SK-N-SH (cell line): ENCODE measurements around the gene KLHL22. TPM values are rescaled to one million over a fixed set of nuclear protein-coding genes. Genes with fewer than 3 reads are reported as not detected.

ENCODE experiments used
- CTCF ChIA-PET: fragments of 300-600, 350-600 bp; formaldehyde crosslinking; extraction: SDS; loops from one replicate; lab custom pipeline; 2021; lab: Yijun Ruan, JAX
- POLR2A ChIA-PET: fragments of 350-600 bp; sonication (Branson Sonifier 250); formaldehyde crosslinking; extraction: SDS; loops from one replicate; lab custom pipeline; 2020; ENCODE audit warnings: antibody characterized with exemption, inconsistent platforms; lab: Yijun Ruan, JAX
- DNase-seq: peaks from one replicate; pipeline ENCODE4 v3.0.0; 2012
- H2AFZ ChIP-seq: fragments of 200-600 bp; sonication (generic); 2 replicates; pipeline ENCODE4 v1.8.1; 2016; ENCODE audit warnings: antibody characterized with exemption, mild to moderate bottlenecking, low read depth
- H3F3A ChIP-seq: fragments of 200-600 bp; sonication (generic); replicated peaks from 2 replicates; pipeline ENCODE3; 2016; ENCODE audit warnings: antibody characterized with exemption, mild to moderate bottlenecking; ENCODE audit not compliant: insufficient read depth
- H3K27ac ChIP-seq, 2 experiments: fragments of 200-500 bp in 1 of 2; fragments of 200-600 bp in 1 of 2; sonication (Bioruptor generic) in 1 of 2; sonication (generic), shearing (Covaris generic) in 1 of 2; 2 replicates each; pipeline versions ENCODE4 v1.5.1 to v1.6.1; 2014 to 2016; ENCODE audit warnings: low read depth in 2 of 2, inconsistent platforms in 1 of 2, low read length in 1 of 2, mild to moderate bottlenecking in 1 of 2, mixed read lengths in 1 of 2
- H3K27me3 ChIP-seq: fragments of 200-600 bp; sonication (generic), shearing (Covaris generic); 2 replicates; pipeline ENCODE4 v1.6.1; 2016; ENCODE audit warnings: mixed run types; ENCODE audit not compliant: insufficient read depth
- H3K36me3 ChIP-seq, 2 experiments: fragments of 200-500 bp in 1 of 2; fragments of 200-600 bp in 1 of 2; sonication (Bioruptor generic) in 1 of 2; sonication (generic) in 1 of 2; replicated peaks in 1 of 2; 2 replicates each; pipeline versions ENCODE3 to v1.5.1; 2014 to 2016; ENCODE audit warnings: low read length in 1 of 2, mild to moderate bottlenecking in 1 of 2; ENCODE audit not compliant: insufficient read depth in 2 of 2, control insufficient read depth in 1 of 2
- H3K4me1 ChIP-seq, 2 experiments: fragments of 200-500 bp in 1 of 2; fragments of 200-600 bp in 1 of 2; sonication (Bioruptor generic) in 1 of 2; sonication (generic), shearing (Covaris generic) in 1 of 2; 2 replicates each; pipeline versions ENCODE4 v1.5.1 to v1.6.1; 2014 to 2016; ENCODE audit warnings: low read depth in 1 of 2, low read length in 1 of 2, mixed run types in 1 of 2; ENCODE audit not compliant: insufficient read depth in 2 of 2, control insufficient read depth in 1 of 2
- H3K4me2 ChIP-seq: fragments of 200-600 bp; sonication (generic), shearing (Covaris generic); 2 replicates; pipeline ENCODE4 v1.6.1; 2017; ENCODE audit warnings: mixed run types
- H3K4me3 ChIP-seq, 2 experiments: fragments of 200-500 bp in 1 of 2; fragments of 200-600 bp in 1 of 2; sonication (Bioruptor generic) in 1 of 2; sonication (generic), shearing (Covaris generic) in 1 of 2; 2 replicates each; pipeline versions ENCODE4 v1.5.1 to v1.8.1; 2014 to 2016; ENCODE audit warnings: low read depth in 2 of 2, inconsistent platforms in 1 of 2, low read length in 1 of 2, mild to moderate bottlenecking in 1 of 2, mixed read lengths in 1 of 2, moderate library complexity in 1 of 2
- H3K79me2 ChIP-seq: fragments of 200-600 bp; sonication (generic); 2 replicates; pipeline ENCODE4 v1.8.1; 2017; ENCODE audit warnings: mild to moderate bottlenecking; ENCODE audit not compliant: insufficient read depth
- H3K9ac ChIP-seq: fragments of 200-600 bp; sonication (generic); 2 replicates; pipeline ENCODE4 v1.6.1; 2017; ENCODE audit warnings: mixed run types
- H3K9me2 ChIP-seq: fragments of 200-600 bp; sonication (generic); 2 replicates; pipeline ENCODE4 v1.6.1; 2017; ENCODE audit warnings: mixed run types
- H3K9me3 ChIP-seq: fragments of 200-600 bp; sonication (generic); 2 replicates; pipeline ENCODE4 v1.6.1; 2017; ENCODE audit warnings: mixed run types, mild to moderate bottlenecking, moderate library complexity
- H4K20me1 ChIP-seq: fragments of 200-600 bp; sonication (generic); 2 replicates; pipeline ENCODE4 v1.6.1; 2017; ENCODE audit warnings: mild to moderate bottlenecking, mixed run types; ENCODE audit not compliant: insufficient read depth
- CTCF ChIP-seq: fragments of 200-600 bp; sonication (generic); IDR thresholded peaks from 2 replicates; pipeline ENCODE4 v1.6.1; 2017; ENCODE audit warnings: antibody characterized with exemption, mild to moderate bottlenecking, moderate library complexity
- EZH2phosphoT487 ChIP-seq: fragments of 200-600 bp; sonication (generic); IDR thresholded peaks from 2 replicates; pipeline ENCODE4 v1.6.1; 2017; ENCODE audit warnings: low read depth, mixed run types, mild to moderate bottlenecking, antibody characterized with exemption, moderate library complexity, borderline replicate concordance
- JUND ChIP-seq: IDR thresholded peaks from 2 replicates; pipeline ENCODE4 v1.4.0; 2012
- MEF2A ChIP-seq: IDR thresholded peaks from 2 replicates; pipeline ENCODE4 v1.4.0; 2012; ENCODE audit warnings: low read depth, borderline replicate concordance
- NFIC ChIP-seq: IDR thresholded peaks from 2 replicates; pipeline ENCODE4 v1.4.0; 2012; ENCODE audit warnings: borderline replicate concordance
- PBX3 ChIP-seq: IDR thresholded peaks from 2 replicates; pipeline ENCODE4; 2012
- SIN3A ChIP-seq: IDR thresholded peaks from 2 replicates; pipeline ENCODE4 v1.6.1; 2012; ENCODE audit warnings: low read depth, mild to moderate bottlenecking, low read length, moderate library complexity, borderline replicate concordance
- TAF1 ChIP-seq: IDR thresholded peaks from 2 replicates; pipeline ENCODE4 v1.6.1; 2012; ENCODE audit warnings: low read depth, mild to moderate bottlenecking, low read length, moderate library complexity, borderline replicate concordance
- TCF12 ChIP-seq: IDR thresholded peaks from 2 replicates; pipeline ENCODE4 v1.4.0; 2012
- TEAD4 ChIP-seq: IDR thresholded peaks from 2 replicates; pipeline ENCODE4 v1.4.0; 2012; ENCODE audit warnings: mild to moderate bottlenecking, borderline replicate concordance; ENCODE audit not compliant: insufficient read depth
- ZBTB33 ChIP-seq: IDR thresholded peaks from 2 replicates; pipeline ENCODE4 v1.4.0; 2012; ENCODE audit warnings: low read depth, borderline replicate concordance
- WGBS: methylation state at CpG from one replicate; pipeline ENCODE4 v1.1.6; 2017; ENCODE audit warnings: low lambda C conversion rate; 5-methylcytosine and 5-hydroxymethylcytosine counted together
- polyA plus RNA-seq, 3 experiments: library from polyadenylated mRNA; depleted of rRNA; stranded (reverse); fragments of >200 nt; gene quantifications; 2 replicates each; pipeline ENCODE4 v1.2.3, GENCODE V29; 2012
- TF ChIP-seq, protein P1 (sequence below): fragments of 150-350 bp; IDR thresholded peaks from 2 replicates; pipeline ENCODE4 v1.6.1; 2016; ENCODE audit warnings: mild to moderate bottlenecking, low read depth, low read length

The KLHL22 gene
- polyA plus RNA-seq, 1 of the 3 experiments (the other 2 are of a cell fraction), result 26.5 TPM

DNA sequence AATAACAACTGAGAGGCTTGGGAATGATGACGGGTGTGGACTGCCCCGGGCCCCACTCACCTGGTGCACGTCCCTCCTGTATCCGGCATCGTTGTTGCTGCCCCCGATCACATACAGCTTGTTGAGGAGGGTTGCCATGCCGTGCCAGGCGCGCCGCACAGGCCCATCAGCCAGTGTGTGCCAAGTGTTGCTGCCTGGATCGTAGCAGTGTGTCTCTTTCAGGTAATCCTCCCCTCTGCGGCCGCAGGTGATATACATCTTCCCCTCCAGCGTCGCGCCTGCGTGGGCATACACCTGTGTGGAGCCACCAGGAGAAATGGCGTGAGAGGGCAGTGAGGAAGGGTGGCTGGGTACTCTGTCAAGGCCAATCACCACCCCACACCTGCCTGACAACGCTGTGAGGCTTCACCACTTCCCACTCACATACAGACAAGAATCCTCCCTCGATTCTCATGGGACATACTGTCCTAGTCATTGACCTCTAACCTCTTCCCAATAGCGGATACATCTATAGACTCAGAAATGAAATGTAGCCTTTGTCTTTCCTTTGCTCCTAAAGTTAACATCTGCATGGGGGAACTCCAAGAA lies 49.1 kb downstream of the KLHL22 start:
- Histone ChIP-seq H3K4me2 (no peak overlapping the region), H3K9me2 (no peaks in the 10 kb centered on the region), H3K9ac (no peak overlapping the region), H3K36me3 (peaks cover 13 to 14% of the 10 kb centered on the region in 2 experiments), H3K27ac (no peak overlapping the region), H3F3A (peaks cover 7% of the 10 kb centered on the region), H3K9me3 (no peaks in the 10 kb centered on the region), H3K4me3 (no peak overlapping the region), H3K4me1 (no peaks in the 10 kb centered on the region; a peak in 1 of 4 replicates), H3K27me3 (no peaks in the 10 kb centered on the region), H4K20me1 (no peaks in the 10 kb centered on the region), H3K79me2 (no peaks in the 10 kb centered on the region), H2AFZ (no peak overlapping the region)
- DNase-seq, result no peak
- WGBS, result 94% methylated on average over 15 of the region's 21 CpGs
- ChIA-PET POLR2A (no interaction called here), CTCF (interaction anchor here (1.0 kb wide), 1 partner anchor 10 kb away, joined by 3 read pairs; no protein-coding TSS in a partner anchor)
- no peak for TF ChIP-seq EZH2phosphoT487
- no peak for TF ChIP-seq SIN3A
- no peak for TF ChIP-seq NFIC
- no peak for TF ChIP-seq MEF2A
- no peak for TF ChIP-seq TEAD4
- no peak for TF ChIP-seq TAF1
- TF ChIP-seq, protein P1, sequence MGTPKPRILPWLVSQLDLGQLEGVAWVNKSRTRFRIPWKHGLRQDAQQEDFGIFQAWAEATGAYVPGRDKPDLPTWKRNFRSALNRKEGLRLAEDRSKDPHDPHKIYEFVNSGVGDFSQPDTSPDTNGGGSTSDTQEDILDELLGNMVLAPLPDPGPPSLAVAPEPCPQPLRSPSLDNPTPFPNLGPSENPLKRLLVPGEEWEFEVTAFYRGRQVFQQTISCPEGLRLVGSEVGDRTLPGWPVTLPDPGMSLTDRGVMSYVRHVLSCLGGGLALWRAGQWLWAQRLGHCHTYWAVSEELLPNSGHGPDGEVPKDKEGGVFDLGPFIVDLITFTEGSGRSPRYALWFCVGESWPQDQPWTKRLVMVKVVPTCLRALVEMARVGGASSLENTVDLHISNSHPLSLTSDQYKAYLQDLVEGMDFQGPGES, result no peak
- TF ChIP-seq TCF12, result no peak
- no peak for TF ChIP-seq CTCF
- no peak for TF ChIP-seq ZBTB33

DNA sequence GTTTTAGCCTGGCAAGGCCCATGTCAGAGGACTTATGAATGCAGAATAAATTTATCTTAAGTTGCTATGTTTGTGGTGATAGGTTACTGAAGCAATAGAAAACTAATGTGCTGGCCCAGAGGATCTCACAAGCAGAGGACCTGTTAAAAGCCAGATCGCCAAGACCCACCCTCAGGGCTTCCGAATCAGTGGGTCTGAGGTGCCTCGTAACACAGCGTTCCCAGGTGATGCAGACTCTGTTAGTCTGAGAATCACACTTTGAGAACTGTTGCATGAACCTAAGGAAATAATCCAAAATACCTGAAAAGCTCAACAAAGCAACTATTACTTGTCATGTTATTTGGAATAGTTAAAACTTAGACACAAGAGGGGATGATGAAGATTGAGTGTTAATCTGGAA lies 51.3 kb downstream of the KLHL22 start:
- no peaks in the 10 kb centered on the region for H3K27me3 ChIP-seq
- H3K36me3 ChIP-seq, result peaks cover 7 to 9% of the 10 kb centered on the region in 2 experiments
- no peak overlapping the region for H3K9ac ChIP-seq
- DNase-seq, result no peak
- ChIA-PET CTCF (interaction anchor here (1.0 to 1.6 kb wide), 2 partner anchors 26 to 32 kb away, joined by 3 to 6 read pairs; no protein-coding TSS in a partner anchor), POLR2A (no interaction called here)
- TF ChIP-seq PBX3, result no peak
- TF ChIP-seq, protein P1, result no peak
- TF ChIP-seq JUND, result no peak
- H2AFZ ChIP-seq, result no peak overlapping the region
- WGBS, result 89% methylated on average over 4 of the region's 4 CpGs
- no peak overlapping the region for H3K4me2 ChIP-seq
- no peaks in the 10 kb centered on the region for H3K9me2 ChIP-seq
- no peak overlapping the region for H3K4me3 ChIP-seq
- H3K9me3 ChIP-seq, result no peaks in the 10 kb centered on the region
- H3K4me1 ChIP-seq, result no peaks in the 10 kb centered on the region; a peak in 1 of 4 replicates
- H4K20me1 ChIP-seq, result no peaks in the 10 kb centered on the region
- H3K27ac ChIP-seq, result no peak overlapping the region
- peaks cover 7% of the 10 kb centered on the region for H3F3A ChIP-seq
- no peaks in the 10 kb centered on the region for H3K79me2 ChIP-seq
